SK-N-MC (cell line): Measurements from ENCODE around the gene TTC21B.

Experiments used
- EZH2 ChIP-seq: fragments of 200-600 bp; sonication (generic); IDR thresholded peaks from one replicate; pipeline ENCODE4 v1.6.1; 2017; ENCODE audit warnings: antibody characterized with exemption
- FOXP2 ChIP-seq: optimal IDR thresholded peaks from 2 replicates; pipeline ENCODE3; 2011; ENCODE audit warnings: mild to moderate bottlenecking, moderate library complexity; ENCODE audit not compliant: insufficient read depth; ENCODE audit errors: extremely low read length, control extremely low read depth
- POLR2AphosphoS5 ChIP-seq: IDR thresholded peaks from 2 replicates; pipeline ENCODE4 v1.6.1; 2012; ENCODE audit warnings: mild to moderate bottlenecking, low read depth, low read length, borderline replicate concordance

- TF ChIP-seq POLR2AphosphoS5 (no peak), EZH2 (no peak), FOXP2 (no peak)
These were observed 55.2 kb downstream of the TTC21B start for GRCh38 chr2:165898381-165898780.
